ENCODE measurements around the gene LGALS7B.
A peak's percentile ranks its signal among the peaks of the same experiment; 100 is the strongest.
"Not testable (repeated sequence)": the region's sequence is repeated elsewhere in the genome, so short reads cannot be mapped to it uniquely, and the experiment has no call there.

Gene LGALS7B

GRCh38 chr19:38825936-38826335 lies 36.9 kb downstream of the LGALS7B start:
- DNase-seq, result not testable (repeated sequence)

GRCh38 chr19:38826856-38827551 lies 38.0 kb downstream of the LGALS7B start:
- no peak for DNase-seq

- not testable (repeated sequence) for DNase-seq
These were observed 40.2 kb downstream of the LGALS7B start for GRCh38 chr19:38829203-38829602.

- DNase-seq, result no peak
These were observed 41.2 kb downstream of the LGALS7B start for GRCh38 chr19:38830039-38830733.

GRCh38 chr19:38831142-38831605 lies 42.2 kb downstream of the LGALS7B start:
- DNase-seq, result no peak

GRCh38 chr19:38833092-38833425 lies 44.1 kb downstream of the LGALS7B start:
- no peak for DNase-seq

- no peak for DNase-seq
These were observed 45.1 kb downstream of the LGALS7B start for GRCh38 chr19:38834104-38834490.

GRCh38 chr19:38834590-38834989 lies 45.6 kb downstream of the LGALS7B start:
- DNase-seq, result no peak

- no peak for DNase-seq
These were observed 47.4 kb downstream of the LGALS7B start for GRCh38 chr19:38836159-38836982.

- DNase-seq, result no peak
These were observed 48.1 kb downstream of the LGALS7B start for GRCh38 chr19:38836983-38837626.

- DNase-seq, result no peak
These were observed 48.7 kb downstream of the LGALS7B start for GRCh38 chr19:38837656-38838121.

- peak; percentile 78 for DNase-seq
These were observed 49.4 kb downstream of the LGALS7B start for GRCh38 chr19:38838208-38838985.

GRCh38 chr19:38838986-38839761 lies 50.2 kb downstream of the LGALS7B start:
- DNase-seq, result no peak

GRCh38 chr19:38839816-38840582 lies 51.0 kb downstream of the LGALS7B start:
- no peak for DNase-seq

GRCh38 chr19:38840583-38840968 lies 51.6 kb downstream of the LGALS7B start:
- DNase-seq, result no peak
